RPMI7951 (cell line): ENCODE results near the gene TMSB4Y. TPM values are rescaled to one million over a fixed set of nuclear protein-coding genes. Genes with fewer than 3 reads are reported as not detected.

ENCODE experiments used
- DNase-seq: peaks from one replicate; pipeline ENCODE4 v3.0.0-alpha.2; 2012; ENCODE audit warnings: low read depth
- total RNA-seq: library from RNA; depleted of rRNA; stranded (reverse); fragments of >200 nt; shearing (Covaris generic); gene quantifications from 2 replicates; pipeline ENCODE4 v1.2.3, GENCODE V29; 2014; rRNA removed

Gene TMSB4Y
- not detected in 2 replicates for total RNA-seq

- no peak for DNase-seq
Measured at GRCh38 chrY:13703568-13703968, at the start of gene TMSB4Y. TSS of gene TMSB4Y (plus strand) at chrY:13703899.

DNA sequence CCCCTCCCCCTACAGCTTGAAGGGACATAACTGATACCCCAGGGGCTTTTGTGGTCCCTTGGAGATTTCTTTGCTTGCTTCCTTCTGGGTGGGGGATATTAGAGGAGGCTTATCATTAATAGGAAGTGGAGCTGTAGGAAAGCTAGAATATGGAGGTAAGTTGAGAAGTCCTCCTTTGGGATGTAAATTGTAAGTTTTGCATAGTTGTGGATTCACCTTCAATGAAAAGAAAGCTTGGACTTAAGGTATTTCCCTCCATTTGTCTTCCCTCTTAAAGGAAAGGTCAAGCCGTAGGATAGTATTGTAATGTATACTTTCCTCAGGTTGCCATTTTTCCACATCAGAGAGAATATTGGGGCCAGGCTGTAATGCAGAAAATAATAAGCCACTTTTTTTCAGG is 39.5 kb upstream of the TMSB4Y start:
- no peak for DNase-seq

GRCh38 chrY:13671122-13671521 is 32.6 kb upstream of the TMSB4Y start:
- no peak for DNase-seq

GRCh38 chrY:13702276-13702675 is 1.4 kb upstream of the TMSB4Y start:
- DNase-seq = no peak

GRCh38 chrY:13704121-13704930 is 627 bp downstream of the TMSB4Y start:
- DNase-seq = no peak

DNA sequence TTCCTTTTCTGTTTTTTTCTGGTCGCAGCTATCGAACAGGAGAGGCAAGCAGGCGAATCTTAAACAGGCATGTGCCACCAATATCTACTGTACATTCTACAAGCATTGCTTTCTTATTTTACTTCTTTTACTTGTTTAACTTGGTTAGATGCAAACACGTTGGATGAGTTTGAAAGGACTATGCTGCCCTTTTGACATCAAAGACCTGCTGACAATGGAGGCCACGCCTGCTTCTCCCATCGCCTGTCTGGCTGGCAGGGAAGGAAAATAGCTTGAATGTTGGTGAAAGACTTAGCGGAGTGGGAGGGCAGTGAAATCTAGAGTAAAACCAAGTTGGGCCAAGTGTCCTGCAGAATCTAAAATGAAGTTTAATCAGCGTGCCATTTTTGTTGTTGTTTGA is 1.5 kb downstream of the TMSB4Y start:
- DNase-seq = no peak

DNA sequence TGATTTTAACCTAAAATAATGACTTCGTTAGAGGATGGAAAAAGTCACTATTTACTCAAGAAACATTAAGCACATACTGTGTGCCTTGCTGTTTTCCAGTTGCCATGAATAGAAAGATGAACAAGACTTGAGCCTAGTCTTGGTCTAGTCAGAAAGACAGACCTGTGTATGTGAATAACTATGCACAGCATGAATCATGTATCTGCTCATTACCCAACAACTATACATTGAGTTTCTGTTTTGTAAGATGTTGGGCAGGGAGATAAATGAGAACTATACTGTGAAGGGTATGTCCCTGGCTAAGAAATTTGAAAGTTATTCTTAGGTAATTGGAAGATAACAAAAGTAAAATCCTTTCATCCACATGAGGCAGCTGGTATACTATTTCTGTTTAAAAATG is 4.3 kb downstream of the TMSB4Y start:
- DNase-seq = no peak

- no peak for DNase-seq
Measured at GRCh38 chrY:13718996-13719395, 15.3 kb downstream of the TMSB4Y start.

DNA sequence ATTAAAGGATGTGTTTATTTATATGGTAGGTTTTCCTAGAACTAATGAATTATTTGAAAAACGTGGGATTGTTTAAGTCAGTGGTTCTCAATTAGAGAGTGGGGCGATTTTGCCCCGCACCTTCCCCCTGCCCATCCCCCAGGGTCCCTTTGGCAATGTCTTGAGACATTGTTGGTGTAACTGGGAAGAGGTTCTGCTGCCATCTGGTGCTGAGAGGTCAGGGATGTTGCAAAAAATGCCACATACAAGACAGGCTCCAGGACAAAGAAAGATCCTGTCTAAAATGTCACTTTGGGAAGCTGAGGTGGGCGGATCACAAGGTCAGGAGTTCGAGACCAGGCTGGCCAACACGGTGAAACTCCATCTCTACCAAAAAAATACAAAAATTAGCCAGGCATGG is 25.8 kb downstream of the TMSB4Y start:
- no peak for DNase-seq

DNA sequence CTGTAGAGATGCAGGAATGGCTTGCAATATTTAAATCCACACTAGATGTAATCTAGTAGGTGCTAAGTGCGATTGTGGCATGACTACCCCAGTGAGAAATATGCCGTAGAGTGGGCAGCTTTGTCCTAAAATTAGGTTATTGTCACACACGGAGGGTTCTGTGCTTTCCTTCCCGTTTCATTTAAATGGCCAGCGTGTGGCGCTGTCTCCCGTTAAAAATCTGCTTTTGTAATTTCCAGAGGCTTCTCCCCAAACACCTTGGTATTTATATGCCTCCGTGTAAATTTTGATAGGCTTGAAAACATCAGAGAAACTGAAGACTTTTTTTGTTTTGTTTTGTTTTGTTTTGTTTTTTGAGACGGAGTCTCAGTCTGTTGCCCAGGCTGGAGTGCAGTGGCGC is 34.9 kb downstream of the TMSB4Y start:
- DNase-seq = no peak

- no peak for DNase-seq
Measured at GRCh38 chrY:13751289-13752071, 47.8 kb downstream of the TMSB4Y start.

DNA sequence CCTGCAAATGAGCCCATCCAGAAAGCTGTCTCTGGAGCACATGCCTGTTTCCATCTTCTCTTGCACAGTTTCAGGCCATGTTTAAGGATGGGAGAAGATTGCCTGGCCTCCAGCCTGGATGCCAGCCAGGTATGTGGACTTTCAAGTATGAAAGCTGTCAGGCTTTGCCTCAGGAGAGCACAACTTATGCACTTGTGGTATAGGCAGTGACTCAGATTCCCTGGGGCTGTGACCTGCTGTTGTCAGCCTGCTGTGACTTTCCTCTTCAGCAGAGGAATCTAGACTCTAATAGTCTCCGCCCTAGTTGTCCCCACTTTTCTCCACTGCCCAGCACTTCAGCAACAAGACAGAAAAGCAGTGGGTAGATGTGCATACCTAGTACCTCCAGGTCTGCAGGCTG is 51.0 kb downstream of the TMSB4Y start:
- no peak for DNase-seq

Other genes with a start within 250 kb of the TMSB4Y start
- gene UTY, start 223.9 kb upstream of the TMSB4Y start, total RNA-seq = not detected in 2 replicates